Occipital lobe (tissue), 2 donors: ENCODE measurements around the gene CYP2W1. TPM values are rescaled to one million over a fixed set of nuclear protein-coding genes. Genes with fewer than 3 reads are reported as not detected.
"Not testable (repeated sequence)": the region's sequence is repeated elsewhere in the genome, so short reads cannot be mapped to it uniquely, and the experiment has no call there.

ENCODE experiments used
- DNase-seq: peaks from one replicate; lab custom pipeline; 2025; lab: John Stamatoyannopoulos, UW
- total RNA-seq: library from RNA; depleted of rRNA; stranded (reverse); fragments of >200 nt; gene quantifications from one replicate; pipeline ENCODE4 v1.2.3, GENCODE V29; 2014

CYP2W1 gene
- total RNA-seq, 1 donor from 2014 or later: not detected

DNA sequence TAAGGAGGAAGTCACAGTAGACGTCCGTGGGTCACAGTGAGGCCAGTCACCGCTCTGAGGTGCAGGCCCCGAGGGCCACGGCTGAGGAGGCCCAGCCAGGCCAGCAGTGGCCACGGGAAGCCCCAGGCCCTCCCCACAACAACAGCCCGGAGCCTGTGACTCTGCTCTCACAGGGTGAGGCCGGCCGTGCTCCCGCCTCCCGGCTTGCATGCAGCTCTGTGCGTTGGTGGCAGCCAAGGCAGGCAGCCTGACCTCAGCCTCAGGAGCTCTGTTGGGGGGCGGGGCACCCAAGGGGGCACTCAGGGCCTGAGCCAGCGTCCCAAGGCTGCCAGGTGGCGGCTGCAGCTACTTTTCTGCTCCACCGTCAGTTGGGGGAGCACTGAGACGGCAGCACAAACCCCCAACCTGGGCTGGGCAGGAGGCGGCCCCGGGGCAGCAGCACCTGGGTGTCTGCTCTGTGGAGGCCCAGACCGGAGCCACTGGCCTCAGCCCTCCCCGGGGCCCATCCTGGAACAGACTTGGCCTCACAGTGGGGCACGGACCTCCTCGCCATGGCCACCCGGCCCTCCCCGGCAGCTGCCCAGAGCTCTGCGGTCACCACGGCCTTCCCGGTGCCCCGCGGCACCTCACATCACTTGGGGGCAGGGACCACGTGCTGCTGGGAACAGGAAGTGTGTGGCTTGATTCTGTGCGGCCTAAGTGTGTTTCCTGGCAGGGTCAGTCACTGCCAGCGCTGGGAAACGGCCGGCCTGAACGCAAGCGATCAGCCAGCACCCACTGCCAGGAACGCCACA lies 13.3 kb downstream of the CYP2W1 start:
- DNase-seq: no peak

DNA sequence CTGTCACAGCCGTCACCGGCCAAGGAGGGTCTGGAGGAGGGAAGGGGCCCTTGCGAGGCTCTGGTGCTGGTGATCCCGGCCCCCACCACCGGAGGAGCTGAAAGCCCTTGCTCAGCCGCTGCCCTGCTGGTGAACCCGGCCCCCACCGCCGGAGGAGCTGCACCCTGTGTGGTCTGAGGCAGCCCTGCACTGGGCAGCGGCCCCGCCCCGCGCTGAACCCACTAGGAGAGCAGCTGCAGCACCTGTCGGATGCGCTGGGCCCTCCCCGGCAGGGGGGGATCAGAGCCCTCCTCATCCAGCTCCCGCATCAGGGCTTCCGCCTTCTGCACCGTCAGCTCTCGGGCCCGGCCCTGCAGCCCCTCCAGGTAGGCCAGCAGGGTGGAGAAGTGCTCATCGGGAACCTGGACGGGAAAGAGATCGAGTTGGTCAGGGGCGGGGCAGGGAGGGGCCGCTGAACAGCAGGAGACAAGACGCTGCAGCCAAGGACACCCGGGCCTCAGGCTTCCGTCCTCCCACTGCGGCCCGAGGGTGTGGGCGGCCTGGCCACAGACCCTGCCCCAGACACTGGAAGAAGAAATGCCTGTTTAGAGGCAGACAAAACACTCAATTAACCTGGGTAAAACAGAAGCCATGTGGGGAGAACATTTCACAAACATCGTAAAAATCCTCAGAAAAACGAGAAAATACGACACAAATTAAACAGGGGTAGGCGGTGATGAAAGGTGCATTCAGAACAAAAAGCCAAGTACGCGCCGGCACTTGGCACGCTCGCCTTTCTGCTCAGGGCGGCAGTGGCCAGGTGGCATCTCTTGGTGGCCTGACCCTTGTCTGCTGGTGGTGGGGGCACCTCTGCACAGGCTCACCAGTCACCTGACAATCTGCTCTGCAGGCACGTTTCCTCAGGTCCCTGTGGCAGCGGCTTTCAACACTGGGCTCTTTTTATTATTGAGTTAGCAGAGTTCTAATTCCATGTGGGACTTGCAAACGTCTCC lies 14.7 kb downstream of the CYP2W1 start:
- DNase-seq: no peak

DNA sequence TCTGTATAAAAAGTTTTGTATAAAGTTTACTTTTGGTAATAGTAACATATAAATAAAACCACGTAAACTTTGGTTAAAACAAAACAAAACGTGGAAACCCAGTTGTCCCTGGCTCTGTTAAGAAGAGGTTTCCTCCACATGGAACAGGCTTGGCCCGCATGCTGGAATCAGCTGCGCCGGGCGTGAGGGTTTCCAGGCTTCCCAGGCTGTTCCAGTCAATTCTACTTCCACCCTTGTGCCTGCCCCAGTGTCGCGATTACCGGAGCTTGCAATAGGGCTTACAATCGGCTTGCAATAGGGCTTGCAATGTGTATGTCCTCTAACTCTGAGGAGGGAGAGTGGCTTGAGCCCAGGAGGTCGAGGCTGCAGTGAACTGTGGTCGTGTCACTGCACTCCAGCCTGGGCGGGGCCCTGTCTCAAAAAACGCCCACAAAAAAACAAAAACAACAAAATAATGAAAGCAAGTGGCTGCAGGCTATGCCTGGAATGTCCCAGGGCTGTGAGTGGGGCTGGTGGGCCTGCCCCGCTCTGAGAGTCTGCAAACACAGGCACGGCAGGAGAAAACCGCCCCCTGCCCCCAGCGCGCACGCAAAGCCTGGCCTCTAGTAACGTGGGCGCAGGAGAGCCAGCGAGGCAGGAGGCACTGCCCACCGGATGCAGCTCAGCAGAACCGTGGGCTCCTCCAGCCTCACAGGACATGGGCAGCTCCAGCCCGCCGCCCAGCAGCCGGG lies 16.3 kb downstream of the CYP2W1 start:
- no peak for DNase-seq

DNA sequence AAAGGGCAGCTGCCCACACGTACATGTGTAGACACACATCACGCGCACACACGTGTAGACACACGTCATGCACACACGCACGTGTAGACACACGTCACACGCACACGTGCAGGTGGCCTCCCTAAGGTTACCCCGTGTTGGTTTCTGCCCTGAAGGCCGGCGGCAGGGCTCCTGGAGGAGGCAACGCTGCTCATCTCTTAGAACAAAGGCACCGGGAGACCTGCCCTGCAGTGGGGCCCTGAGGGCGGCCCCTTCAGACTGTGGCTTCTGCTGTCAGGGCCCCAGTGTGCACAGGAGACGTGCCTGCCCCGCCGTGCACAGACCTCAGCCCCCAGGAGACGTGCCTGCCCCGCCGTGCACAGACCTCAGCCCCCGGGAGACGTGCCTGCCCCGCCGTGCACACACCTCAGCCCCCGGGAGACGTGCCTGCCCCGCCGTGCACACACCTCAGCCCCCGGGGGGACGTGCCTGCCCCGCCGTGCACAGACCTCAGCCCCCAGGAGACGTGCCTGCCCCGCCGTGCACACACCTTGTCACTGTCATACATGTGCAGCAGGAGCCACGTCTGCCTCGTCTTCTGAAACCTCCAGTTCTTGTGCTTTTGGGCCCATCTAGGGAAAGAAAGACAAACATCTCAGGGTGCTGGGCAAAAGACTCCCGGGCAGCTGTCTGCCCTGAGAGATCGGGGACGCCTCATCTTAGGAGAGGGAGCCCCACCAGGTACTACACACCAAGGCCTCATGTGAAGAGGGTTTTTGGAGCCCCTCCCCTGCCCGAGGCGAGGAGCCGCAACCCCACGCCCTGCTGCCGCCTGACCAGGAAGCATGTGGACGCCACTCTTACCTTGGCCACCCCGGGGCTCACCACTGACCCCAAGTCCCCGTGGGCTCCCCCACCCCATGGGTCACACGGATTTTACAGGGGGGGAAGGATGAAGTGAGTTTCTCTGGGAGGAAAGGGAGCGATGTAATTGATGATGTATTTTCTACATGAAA lies 17.3 kb downstream of the CYP2W1 start:
- no peak for DNase-seq

DNA sequence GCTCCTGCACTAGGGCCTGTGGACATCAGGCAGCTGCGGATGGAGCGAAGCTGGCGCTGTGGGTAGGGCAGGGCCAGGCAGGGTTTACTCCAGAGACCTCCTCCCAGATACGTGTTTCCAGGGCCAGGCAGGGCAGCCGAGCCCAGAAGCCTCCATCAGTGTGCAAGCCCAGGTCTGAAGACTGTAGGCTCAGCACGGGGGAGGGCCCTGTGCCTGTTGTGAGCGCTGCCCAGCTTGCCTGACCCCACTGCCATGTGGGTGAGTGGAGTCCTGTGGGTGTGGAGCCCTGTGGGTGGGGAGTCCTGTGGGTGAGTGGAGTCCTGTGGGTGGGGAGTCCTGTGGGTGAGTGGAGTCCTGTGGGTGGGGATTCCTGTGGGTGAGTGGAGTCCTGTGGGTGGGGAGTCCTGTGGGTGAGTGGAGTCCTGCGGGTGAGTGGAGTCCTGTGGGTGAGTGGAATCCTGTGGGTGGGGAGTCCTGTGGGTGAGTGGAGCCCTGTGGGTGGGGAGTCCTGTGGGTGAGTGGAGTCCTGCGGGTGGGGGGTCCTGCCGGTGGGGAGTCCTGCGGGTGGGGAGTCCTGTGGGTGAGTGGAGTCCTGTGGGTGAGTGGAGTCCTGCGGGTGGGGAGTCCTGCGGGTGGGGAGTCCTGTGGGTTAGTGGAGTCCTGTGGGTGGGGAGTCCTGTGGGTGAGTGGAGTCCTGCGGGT lies 18.2 kb downstream of the CYP2W1 start:
- DNase-seq: not testable (repeated sequence)

DNA sequence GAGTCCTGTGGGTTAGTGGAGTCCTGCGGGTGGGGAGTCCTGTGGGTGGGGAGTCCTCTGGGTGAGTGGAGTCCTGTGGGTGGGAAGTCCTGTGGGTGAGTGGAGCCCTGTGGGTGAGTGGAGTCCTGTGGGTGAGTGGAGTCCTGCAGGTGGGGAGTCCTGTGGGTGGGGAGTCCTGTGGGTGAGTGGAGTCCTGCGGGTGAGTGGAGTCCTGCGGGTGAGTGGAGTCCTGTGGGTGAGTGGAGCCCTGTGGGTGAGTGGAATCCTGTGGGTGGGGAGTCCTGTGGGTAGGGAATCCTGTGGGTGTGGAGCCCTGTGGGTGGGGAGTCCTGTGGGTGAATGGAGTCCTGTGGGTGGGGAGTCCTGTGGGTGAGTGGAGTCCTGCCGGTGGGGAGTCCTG lies 19.0 kb downstream of the CYP2W1 start:
- not testable (repeated sequence) for DNase-seq

DNA sequence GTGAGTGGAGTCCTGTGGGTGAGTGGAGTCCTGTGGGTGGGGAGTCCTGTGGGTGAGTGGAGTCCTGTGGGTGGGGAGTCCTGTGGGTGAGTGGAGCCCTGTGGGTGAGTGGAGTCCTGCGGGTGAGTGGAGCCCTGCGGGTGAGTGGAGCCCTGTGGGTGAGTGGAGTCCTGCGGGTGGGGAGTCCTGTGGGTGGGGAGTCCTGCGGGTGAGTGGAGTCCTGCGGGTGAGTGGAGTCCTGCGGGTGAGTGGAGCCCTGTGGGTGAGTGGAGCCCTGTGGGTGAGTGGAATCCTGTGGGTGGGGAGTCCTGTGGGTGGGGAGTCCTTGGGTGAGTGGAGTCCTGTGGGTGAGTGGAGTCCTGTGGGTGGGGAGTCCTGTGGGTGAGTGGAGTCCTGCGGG lies 19.5 kb downstream of the CYP2W1 start:
- DNase-seq: not testable (repeated sequence)

DNA sequence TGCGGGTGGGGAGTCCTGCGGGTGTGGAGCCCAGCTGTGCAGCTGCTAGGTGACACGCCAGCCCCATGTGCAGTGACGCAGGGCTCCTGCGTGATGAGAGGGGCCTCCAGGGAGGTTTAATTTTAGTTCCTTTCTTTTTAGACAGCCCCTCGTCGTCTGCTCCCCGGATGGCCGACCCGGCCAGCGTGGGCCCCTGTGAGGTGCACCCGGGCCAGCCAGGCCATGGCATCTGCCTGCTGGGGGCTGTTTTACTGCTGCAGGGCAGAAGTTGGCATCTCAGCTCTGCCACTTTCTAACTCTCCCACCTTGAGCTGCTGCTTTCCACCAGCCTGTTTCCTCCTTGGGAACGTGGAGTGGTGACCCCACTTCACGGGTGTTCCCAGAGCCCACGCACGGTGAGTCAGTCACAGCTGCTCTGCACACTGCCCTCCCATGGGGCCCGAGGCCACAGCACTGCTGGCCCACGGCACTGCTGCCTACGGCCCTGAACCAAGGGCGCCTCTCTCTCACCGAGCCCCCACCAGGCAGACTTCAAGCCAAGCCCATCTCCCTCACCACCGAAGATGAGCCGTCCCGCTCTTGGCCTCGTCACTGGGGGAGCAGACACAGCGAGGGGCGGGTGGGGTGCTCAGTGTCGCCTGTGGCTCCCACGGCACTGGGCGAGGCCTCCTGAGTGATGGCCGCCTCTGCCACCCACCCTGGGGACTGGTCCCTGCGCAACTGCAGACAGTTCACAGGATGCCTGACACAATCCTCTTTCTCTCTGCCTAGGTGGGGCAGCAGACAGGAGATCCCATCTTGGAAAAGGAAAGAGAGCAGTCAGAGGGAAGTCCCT lies 21.3 kb downstream of the CYP2W1 start:
- DNase-seq: no peak

DNA sequence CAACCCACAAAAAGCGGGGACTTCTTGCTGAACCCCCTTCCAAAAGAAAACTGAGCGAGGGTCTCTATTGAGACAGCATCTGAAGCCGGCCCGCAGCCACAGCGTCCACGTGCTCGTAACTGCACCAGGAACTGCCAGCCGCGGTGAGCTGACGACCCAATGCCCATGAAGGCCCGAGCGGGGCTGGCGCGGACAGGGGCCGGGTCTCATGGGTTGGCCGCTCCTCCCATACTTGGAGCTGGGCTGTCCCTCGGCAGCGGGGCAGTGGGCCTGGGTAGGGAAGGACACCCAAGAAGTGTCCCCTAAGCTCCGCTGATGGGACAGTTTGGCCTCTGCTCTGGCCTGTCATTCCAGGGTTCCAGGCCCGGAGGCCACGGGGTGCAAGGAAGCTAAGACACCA lies 22.3 kb downstream of the CYP2W1 start:
- DNase-seq: no peak

DNA sequence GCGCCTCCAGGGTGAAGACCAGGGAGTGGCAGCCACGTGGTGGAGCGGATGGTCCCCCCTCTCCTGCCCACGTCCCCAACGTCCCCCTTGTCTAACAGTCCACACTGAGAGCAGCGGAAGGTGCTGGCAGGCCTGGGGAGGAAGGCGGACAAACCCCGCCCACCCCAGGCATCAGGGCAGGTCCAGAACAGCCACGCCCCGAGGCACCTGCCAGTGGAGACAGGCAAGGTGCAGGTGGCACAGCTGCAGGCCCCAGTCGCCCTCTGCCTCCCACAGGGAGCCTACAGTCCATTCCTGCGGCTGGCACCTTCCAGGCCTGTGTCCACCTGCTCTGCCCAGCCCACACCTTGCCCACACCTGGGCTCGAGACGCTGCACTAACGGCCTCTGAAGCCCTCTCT lies 24.9 kb downstream of the CYP2W1 start:
- DNase-seq: no peak

DNA sequence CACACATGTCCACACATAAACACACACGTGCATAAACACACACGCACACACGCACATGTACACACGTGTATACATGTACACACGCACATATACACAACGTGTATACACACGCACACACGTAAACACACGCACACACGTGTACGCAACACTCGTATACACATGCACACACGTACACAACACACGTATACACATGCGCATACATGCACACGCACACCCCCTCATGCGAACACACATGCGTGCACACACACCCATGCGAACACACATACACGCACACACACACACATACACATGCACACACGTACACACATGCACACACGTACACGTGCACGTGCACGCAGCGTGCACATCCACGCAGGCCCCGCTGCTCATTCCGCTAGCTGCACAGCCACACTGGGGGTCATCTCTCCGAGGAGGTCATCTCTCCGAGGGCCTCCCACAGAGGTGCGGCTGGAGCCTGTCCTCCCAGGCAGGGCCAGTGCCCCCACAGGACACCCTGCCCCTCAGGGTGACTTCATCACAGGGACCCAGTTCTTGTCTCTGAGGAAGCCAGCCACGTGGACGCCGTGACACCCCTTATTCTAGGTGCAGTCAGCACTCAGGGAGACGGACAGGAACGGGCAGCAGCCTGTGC lies 25.9 kb downstream of the CYP2W1 start:
- DNase-seq: no peak

DNA sequence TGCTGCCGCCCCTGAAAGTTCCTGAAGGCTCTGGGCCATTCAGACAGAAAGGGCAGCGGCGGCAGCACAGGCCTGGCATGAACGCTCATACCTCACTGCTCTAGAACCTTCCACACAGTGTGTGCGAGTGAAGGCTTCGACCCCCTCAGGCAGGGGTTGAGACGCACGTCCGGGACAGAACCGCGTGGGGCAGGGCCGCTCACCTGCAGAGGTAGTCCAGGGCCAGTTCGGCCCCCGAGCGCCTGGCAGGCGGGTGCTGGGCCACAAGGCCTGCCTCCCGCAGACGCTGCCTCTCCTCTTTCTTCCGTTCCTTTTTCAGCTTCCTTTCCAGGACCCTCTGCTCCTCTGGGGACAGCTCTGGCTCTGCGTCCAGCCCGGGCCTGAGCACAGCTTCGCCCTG lies 26.8 kb downstream of the CYP2W1 start:
- DNase-seq: no peak

DNA sequence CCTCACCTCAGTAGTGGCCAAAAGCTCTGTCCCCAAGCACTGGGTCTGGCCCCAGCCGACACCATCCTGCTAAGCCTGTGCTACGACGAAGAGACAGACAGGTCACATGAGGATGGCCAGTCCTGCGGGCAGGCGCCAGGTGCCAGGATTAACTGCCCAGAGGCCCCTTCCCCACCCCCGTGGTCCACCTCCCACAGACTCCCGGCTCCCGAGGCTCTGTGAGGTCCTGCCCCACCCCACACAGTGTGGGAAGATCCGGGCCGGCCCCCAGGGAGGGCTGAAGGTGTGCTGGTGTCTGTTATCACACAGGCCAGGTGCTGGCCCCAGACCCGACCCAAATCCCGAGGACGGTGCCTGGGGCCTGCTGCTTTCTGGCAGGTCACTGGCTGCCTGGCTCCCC lies 27.2 kb downstream of the CYP2W1 start:
- no peak for DNase-seq

DNA sequence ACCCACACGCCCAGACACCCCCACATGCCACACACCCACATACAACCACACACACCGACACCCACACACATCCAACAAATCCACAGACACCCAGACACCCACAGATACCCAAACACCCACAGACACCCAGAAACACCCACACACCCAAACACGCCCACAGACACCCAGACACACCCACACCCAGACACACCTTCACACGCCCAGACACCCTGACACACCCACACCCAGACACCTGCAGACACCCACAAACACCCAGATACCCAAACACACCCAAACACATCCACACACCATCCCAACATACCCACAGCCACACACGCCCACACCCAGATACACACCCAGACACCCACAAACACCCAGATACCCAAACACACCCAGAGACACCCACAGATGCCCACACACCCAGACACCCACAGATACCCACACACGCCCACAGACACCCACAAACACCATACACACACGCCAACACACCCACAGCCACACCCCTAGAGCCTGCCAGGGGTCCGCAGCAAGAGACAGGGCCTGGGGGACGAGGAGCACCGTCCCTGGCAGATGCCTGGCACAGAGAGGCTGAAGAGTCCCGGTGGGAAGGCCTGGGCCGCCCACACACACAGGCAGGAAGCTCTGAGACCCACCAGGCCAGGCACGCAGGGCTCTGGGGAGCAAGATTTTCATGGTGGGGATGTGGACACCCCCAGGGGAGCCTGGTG lies 28.5 kb downstream of the CYP2W1 start:
- no peak for DNase-seq

DNA sequence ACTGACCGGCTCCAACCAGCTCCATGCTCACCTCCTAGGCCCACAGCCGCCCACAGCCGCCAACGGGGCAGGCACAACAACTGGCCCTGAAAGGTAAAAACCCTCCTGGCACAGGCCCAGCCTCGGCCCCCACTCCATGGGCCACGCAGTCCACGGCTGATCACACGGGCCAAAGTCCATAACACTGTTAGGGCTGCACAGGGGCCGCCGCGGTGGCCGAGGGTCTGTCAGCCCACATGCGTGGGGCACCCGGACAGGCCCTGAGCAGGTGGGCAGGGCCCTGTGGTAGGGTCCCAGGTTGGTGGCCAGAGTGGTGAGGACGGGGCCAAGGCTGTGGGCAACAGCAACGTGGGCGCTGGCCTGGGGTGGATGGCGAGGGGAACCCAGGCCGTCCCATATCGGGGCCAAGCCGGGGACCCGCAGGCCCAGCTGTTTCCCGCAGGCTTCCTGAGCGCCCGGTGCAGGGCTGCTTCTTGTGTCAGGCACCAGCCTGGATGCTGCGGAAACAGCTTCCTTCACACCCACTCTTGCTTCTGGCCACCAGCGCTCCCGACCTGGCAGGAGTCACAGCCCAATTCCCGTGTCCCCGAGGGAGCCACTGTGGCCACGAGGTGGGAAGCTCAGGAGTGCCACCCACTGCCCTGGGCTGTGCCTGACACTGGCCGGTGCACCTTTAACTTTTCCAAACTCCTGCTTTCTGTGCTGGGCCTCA lies 29.2 kb downstream of the CYP2W1 start:
- DNase-seq: no peak

DNA sequence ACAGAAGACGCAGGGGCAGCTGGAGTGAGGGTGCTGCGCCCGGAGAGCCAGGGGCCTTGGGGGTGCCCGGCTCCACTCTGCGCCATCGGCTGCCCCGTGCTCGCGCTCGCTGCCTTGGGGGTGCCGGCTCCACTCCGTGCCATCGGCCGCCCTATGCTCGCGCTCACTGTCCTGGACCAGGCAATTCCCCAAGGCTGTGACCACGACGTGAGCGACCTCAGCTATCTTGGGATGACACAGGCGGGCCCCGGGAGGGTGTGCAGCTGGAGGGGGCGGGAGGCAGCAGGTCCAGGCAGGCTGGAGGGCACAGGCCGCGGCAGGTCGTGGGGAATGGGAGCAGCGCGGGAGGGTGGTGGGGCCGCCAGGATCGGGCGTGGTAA lies 29.7 kb downstream of the CYP2W1 start:
- no peak for DNase-seq

DNA sequence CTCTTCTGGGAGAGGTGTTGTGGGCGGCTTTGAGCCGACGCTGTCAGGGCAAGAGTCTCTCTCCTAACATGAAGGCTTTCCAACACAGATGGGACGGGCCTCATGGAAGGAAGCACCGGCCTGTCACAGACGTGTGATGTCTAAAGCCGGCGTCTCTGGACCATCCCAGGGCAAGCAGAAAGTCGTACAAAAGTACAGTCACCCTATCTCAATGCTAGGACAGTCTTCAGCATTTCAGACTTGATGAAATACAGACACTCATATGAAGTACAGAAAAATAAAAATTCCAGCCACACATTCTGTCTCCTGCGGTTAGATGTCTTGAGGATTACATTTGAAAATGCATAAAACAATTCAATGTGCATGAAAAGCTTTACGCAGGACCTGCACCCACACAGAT lies 30.6 kb downstream of the CYP2W1 start:
- DNase-seq: no peak
